DMS 273 (cell line): ENCODE data around the gene FGD6.
"Not testable (repeated sequence)": the region's sequence is repeated elsewhere in the genome, so short reads cannot be mapped to it uniquely, and the experiment has no call there.

Source experiments
- DNase-seq: peaks from one replicate; lab custom pipeline; 2025; ENCODE audit not compliant: unreplicated experiment; lab: John Stamatoyannopoulos, UW

FGD6 gene

GRCh38 chr12:95095866-95096265, 121.4 kb downstream of the FGD6 start:
- not testable (repeated sequence) for DNase-seq

- DNase-seq = no peak
These were observed 127.8 kb downstream of the FGD6 start for GRCh38 chr12:95089462-95089861.

GRCh38 chr12:95088379-95088778, 128.9 kb downstream of the FGD6 start:
- DNase-seq = no peak

- DNase-seq = no peak
These were observed 131.7 kb downstream of the FGD6 start for GRCh38 chr12:95085612-95086011.

- peak; percentile 30 for DNase-seq
These were observed 133.3 kb downstream of the FGD6 start for GRCh38 chr12:95083938-95084337.

- DNase-seq = no peak
These were observed 133.8 kb downstream of the FGD6 start for GRCh38 chr12:95083471-95083870.

- DNase-seq = no peak
These were observed 139.9 kb downstream of the FGD6 start for GRCh38 chr12:95077341-95077740.

- no peak for DNase-seq
These were observed 142.5 kb downstream of the FGD6 start for GRCh38 chr12:95074766-95075165.

DNA sequence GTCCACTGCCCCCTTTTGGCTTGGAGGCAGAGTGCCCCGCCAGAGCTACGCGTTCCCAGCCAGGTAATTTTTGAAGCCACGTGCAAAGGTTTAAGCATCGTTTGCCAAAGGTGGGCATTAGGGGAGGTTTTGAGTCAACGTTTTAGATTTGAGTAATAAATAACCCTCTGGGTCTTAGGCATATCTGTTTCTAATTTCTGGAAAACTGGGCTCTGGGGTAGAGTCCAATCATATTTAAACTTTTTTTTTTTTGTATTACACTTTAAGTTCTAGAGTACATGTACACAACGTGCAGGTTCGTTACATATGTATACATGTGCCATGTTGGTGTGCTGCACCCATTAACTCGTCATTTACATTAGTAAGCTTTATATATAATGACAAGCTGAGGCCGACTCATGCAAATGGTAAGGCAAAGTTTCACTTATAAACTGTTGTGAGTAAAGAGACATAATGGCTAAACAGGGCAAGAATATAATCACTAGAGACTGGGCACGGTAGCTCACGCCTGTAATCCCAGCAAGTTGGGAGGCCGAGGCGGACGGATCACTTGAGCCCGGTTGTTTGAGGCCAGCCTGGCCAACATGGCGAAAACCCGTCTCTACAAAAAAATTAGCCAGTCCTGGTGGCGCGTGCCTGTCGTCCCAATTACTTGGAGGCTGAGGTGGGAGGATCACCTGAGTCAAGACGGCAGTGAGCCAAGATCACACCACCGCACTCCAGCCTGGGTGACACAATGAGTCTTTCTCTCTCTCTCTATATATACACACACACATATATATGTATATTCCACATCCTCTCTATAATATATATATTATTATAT, 143.4 kb downstream of the FGD6 start:
- DNase-seq = no peak

DNA sequence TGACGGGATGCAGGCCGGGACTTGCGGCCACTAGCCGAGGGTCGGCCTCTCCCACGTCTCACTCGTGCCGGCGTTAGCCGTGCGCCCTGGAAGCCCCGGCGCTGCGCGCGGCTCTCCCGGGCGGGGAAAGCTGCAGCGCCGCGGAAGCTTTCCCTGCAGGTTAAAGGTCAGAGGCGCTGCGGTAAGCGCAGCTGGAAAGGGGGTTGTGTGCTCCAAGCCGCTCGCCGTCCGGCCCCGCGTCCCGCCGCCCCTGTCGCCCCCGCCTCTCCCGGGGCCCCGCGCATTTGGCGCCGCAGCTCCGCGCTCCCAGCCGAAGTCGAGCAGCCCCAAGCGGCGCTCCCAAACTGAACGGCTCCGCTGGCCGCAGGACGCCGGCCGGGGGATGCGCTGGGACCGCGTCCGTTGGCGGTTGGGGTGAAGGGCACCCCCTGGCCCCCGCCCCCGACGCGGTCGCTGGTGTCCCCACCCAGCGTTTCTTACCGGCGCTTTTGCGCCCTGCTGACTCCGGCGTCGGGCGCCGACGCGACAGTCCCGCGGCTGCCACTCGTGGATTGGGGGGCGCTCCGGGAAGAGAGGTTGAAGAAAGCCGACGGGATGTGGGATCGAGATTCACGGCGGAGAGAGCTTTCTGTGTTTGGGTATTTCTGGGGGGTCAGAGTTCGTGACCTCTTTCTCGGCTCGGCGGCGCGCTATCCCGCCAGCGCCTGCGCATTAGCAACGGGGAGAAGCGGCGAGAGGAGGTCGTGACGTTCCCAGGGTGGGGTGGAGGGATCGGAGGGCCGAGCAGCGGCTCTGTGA, 144.2 kb downstream of the FGD6 start, which contains the start of gene NR2C1:
Gene NR2C1, minus strand, starts transcription at position 719 of the 798 bp plus-strand sequence. CDS start 6,234 bp downstream, outside the sequence.
- DNase-seq = peak; percentile 95

DNA sequence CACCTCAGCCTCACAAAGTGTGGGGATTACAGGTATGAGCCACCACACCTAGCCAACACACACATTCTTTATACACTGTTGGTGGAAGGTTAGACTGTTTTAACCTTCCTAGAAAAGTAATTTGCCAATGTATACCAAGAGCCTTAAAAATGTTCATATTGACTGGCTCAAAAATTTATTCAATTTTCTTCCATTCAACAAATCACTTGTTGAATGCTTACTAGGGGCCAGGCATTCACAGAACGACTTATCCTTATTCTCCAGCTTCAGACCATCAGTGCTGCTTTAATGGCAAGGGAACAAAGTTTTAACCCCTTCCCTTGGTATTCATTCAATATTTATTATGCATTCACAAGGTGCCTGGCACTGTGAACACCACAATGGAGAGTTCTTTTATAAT, 146.9 kb downstream of the FGD6 start:
- DNase-seq = no peak

DNA sequence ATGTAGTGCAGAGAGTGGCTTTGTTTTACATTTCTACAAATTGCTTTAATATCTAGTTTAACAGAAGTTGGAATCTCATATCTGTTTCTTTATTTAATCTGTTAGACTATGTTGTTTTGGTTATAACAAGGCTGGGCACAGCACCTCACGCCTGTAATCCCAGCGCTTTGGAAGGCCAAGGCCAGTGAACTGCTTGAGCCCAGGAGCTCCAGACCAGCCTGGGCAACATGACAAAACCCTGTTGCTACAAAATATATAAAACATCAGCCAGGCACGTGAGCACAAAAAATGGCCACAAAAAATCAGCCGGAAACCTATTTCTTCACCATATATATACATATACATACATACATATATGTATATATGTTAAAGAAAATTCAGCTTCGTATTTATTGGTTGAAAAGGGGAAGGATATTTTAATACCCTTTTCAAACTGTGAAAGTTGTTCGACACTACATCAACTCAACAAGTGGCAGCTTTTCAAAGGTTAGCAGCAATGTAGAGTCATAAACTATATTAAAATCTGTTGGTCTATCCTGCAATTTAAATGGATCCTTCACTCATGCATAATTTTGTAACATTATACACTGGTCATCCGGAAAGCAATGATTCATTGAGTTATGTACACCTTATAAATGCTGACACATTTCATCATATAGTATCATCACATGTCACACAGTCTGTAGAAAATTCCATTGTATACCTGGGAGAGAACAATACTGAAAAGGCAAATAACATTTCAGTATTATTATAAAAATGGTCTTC, 151.0 kb downstream of the FGD6 start:
- DNase-seq = no peak

DNA sequence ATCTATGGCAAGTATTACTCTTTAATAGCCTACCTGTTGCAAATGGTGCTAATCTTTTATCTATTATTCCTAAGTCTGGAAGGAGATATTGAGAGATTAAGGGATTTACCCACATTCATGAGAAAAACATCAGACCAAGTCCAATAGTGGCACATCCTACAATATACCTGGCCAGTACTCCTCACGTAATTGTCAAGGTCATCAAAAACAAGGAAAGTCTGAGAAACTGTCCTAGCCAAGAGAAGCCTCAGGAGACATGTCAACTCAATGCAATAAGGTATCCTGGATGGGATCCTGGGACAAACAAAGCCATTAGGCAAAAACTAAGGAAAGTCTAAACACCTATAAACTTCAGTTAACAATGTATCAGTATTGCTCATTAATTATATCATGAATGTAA, 156.3 kb downstream of the FGD6 start:
- no peak for DNase-seq

DNA sequence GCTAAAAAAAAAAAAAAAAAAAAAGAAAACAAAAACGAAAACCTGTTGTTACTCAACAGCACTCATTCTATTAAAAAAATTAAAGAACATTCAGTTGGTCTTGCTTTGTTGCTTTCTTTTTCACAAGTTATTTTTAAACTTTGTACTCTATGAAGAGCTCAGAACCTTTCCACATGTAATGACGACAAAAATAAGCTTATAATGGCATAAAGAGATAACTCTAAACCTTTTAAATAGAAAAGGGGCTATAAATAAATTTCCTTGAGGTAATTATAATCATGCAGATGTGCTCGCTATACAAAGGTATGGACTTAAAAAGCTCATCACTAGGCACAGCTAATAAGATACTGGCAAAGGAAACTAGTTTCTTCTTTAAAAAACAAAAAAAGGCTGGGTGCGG, 157.3 kb downstream of the FGD6 start:
- DNase-seq = no peak

- DNase-seq = no peak
These were observed 159.8 kb downstream of the FGD6 start for GRCh38 chr12:95057424-95057823.

DNA sequence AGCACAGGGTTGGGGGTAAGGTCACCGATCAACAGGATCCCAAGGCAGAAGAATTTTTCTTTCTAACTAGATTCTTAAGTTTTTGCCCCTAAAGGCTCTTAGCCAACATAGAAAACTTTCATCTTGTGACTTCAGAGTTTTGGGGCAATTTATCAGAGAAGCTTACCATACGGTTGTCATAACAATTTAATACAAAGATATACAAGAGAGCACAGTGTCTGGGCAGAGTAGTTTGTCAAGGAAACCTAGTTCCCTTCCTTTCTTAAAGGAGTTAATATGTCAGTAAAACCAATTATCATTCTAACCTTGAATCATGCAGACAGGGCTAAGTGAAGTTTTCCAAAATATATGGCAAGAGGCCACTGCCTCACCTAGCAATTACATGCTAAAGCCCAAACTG, 162.2 kb downstream of the FGD6 start:
- DNase-seq = no peak

DNA sequence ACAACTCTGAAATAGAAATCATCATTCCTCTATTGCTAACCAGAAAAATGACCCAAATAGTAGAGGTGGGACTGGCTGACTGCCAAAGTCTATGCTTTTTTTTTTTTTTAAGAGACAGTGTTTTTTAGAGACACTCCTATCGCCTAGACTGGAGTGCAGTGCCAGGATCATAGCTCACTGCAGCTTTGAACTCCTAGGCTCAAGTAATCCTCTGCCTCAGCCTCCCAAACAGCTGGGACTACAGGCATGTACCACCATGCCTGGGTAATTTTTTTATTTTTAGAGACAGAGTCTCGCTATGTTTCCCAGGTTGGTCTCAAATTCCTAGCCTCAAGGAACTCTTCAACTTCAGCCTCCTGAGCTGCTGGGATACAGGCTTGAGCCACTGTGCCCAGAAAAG, 163.1 kb downstream of the FGD6 start:
- no peak for DNase-seq

DNA sequence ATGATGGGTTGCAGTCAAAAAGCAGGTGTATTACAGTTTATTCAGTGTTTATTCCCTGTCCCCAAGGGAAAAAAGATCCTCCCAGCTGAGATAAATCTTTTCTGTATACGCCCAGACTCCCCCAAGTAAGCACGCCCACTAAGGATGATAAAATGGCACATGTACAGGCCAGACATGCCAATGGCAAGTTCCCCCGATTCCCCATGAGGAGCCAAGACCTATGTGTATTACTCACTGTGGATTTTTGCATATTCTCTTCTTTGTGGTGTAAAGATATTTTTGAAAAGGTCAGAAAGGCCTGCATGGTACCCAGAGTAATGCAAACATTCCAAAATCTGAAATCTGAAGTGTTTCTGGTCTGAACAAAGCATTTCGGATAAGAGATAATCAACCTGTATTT, 166.0 kb downstream of the FGD6 start:
- DNase-seq = no peak

GRCh38 chr12:95037906-95038305, 179.4 kb downstream of the FGD6 start:
- no peak for DNase-seq

- no peak for DNase-seq
These were observed 182.5 kb downstream of the FGD6 start for GRCh38 chr12:95034750-95035149.
